Upper lobe of left lung (tissue), 4 donors: ENCODE data around the gene FHOD3.

Experiments
- CTCF ChIP-seq, 6 experiments: fragments of 450-650 bp in 4 of 6; fragments of 200-600 bp in 2 of 6; sonication (generic) in 2 of 6; IDR thresholded peaks; one replicate each; pipeline ENCODE4 v1.5.1; 2016 to 2019; ENCODE audit warnings: antibody characterized with exemption in 6 of 6
- EP300 ChIP-seq, 4 donors: sonication (generic); formaldehyde crosslinking; IDR thresholded peaks; one replicate each; pipeline ENCODE4 v1.5.1; 2017; ENCODE audit warnings: antibody characterized with exemption in 4 of 4, control low read depth in 2 of 4
- POLR2A ChIP-seq, 4 donors: fragments of 450-650 bp; IDR thresholded peaks; one replicate each; pipeline ENCODE4 v1.5.1; 2016 to 2017; ENCODE audit warnings: antibody characterized with exemption in 4 of 4, mild to moderate bottlenecking in 2 of 4
- POLR2AphosphoS5 ChIP-seq, 2 donors: sonication (generic); formaldehyde crosslinking; IDR thresholded peaks; one replicate each; pipeline ENCODE4 v1.5.1; 2017; ENCODE audit warnings: antibody characterized with exemption in 2 of 2

GRCh38 chr18:36488131-36488530 lies 190.6 kb downstream of the FHOD3 start:
- TF ChIP-seq CTCF (IDR thresholded peaks at IDR 0.05) (no peak), EP300 (IDR thresholded peaks at IDR 0.05) (no peak), POLR2A (IDR thresholded peaks at IDR 0.05) (no peak), POLR2AphosphoS5 (IDR thresholded peaks at IDR 0.05) (no peak)
